K562 (cell line): ENCODE measurements around the gene ELOB. TPM values are rescaled to one million over a fixed set of nuclear protein-coding genes. Genes with fewer than 3 reads are reported as not detected.

Experiments
- BACH1 ChIP-seq: fragments of 200-800 bp; sonication (Bioruptor generic); IDR thresholded peaks from 2 replicates; pipeline ENCODE4 v1.6.1; 2016; ENCODE audit warnings: missing genetic modification characterization, missing compliant biosample characterization
- CC2D1A ChIP-seq: fragments of 450-650 bp; IDR thresholded peaks from 2 replicates; pipeline ENCODE4 v1.6.1; 2017; ENCODE audit warnings: mild to moderate bottlenecking
- CEBPB ChIP-seq: fragments of 450-650 bp; IDR thresholded peaks from 2 replicates; pipeline ENCODE4 v1.6.1; 2016; ENCODE audit warnings: missing genetic modification characterization, missing compliant biosample characterization
- DLX4 ChIP-seq: fragments of 250-450 bp; sonication (Bioruptor Pico); IDR thresholded peaks from 2 replicates; pipeline ENCODE4 v1.6.1; 2021; ENCODE audit warnings: mild to moderate bottlenecking
- EWSR1 ChIP-seq: fragments of 450-650 bp; IDR thresholded peaks from 2 replicates; pipeline ENCODE4 v1.6.1; 2018; ENCODE audit warnings: borderline replicate concordance, mild to moderate bottlenecking, low read depth, moderate library complexity; ENCODE audit not compliant: partially characterized antibody
- GABPB2 ChIP-seq: fragments of 250-450 bp; sonication (Bioruptor Pico); conservative IDR thresholded peaks from 2 replicates; pipeline ENCODE4 v1.5.1; 2021; ENCODE audit warnings: mild to moderate bottlenecking
- HES1 ChIP-seq: fragments of 450-650 bp; IDR thresholded peaks from 2 replicates; pipeline ENCODE4 v1.6.1; 2016; ENCODE audit warnings: low read depth, mild to moderate bottlenecking, moderate library complexity
- ILK ChIP-seq: fragments of 450-650 bp; IDR thresholded peaks from 2 replicates; pipeline ENCODE4 v1.6.1; 2016; ENCODE audit warnings: missing genetic modification characterization, low read depth, mild to moderate bottlenecking, missing compliant biosample characterization, moderate library complexity, borderline replicate concordance
- MAX ChIP-seq: sonication (generic); formaldehyde crosslinking; IDR thresholded peaks from 2 replicates; pipeline ENCODE4 v1.9.0; 2022; ENCODE audit warnings: mild to moderate bottlenecking, missing genetic modification reagents
- NFE2 ChIP-seq: IDR thresholded peaks from 2 replicates; pipeline ENCODE4 v1.6.1; 2014; ENCODE audit warnings: antibody characterized with exemption, low read depth
- NR2C1 ChIP-seq, 2 experiments: fragments of 450-650 bp; IDR thresholded peaks; 2 replicates each; pipeline ENCODE4 v1.6.1; 2017; ENCODE audit warnings: mild to moderate bottlenecking in 2 of 2, antibody characterized with exemption in 1 of 2, inconsistent platforms in 1 of 2, missing compliant biosample characterization in 1 of 2, missing genetic modification characterization in 1 of 2
- NR2C2 ChIP-seq, 2 experiments: fragments of 200-800 bp in 1 of 2; sonication (Bioruptor generic) in 1 of 2; sonication (generic) in 1 of 2; formaldehyde crosslinking in 1 of 2; IDR thresholded peaks; 2 replicates each; pipeline versions ENCODE4 v1.6.1 to v1.8.0; 2016 to 2022; ENCODE audit warnings: mild to moderate bottlenecking in 1 of 2, missing compliant biosample characterization in 1 of 2, missing genetic modification characterization in 1 of 2, missing genetic modification reagents in 1 of 2
- POLR2G ChIP-seq: fragments of 200-400 bp; formaldehyde crosslinking; IDR thresholded peaks from 2 replicates; pipeline ENCODE4 v1.6.1; 2017; ENCODE audit warnings: low read depth, mild to moderate bottlenecking, antibody characterized with exemption, low read length, moderate library complexity
- RREB1 ChIP-seq: fragments of 250-450 bp; sonication (Bioruptor Pico); IDR thresholded peaks from 2 replicates; pipeline ENCODE4 v1.4.0; 2020
- SREBF2 ChIP-seq: sonication (generic); formaldehyde crosslinking; IDR thresholded peaks from 2 replicates; pipeline ENCODE4 v1.4.0; 2020; ENCODE audit warnings: mild to moderate bottlenecking, missing genetic modification reagents
- TEAD4 ChIP-seq, 2 experiments: sonication (generic) in 1 of 2; formaldehyde crosslinking in 1 of 2; IDR thresholded peaks; 2 replicates each; pipeline versions ENCODE4 v1.6.1 to v1.8.0; 2012 to 2022; ENCODE audit warnings: borderline replicate concordance in 1 of 2, inconsistent platforms in 1 of 2, low read length in 1 of 2, mild to moderate bottlenecking in 1 of 2, missing genetic modification reagents in 1 of 2
- ZC3H11A ChIP-seq: IDR thresholded peaks from 2 replicates; pipeline ENCODE4 v1.6.1; 2012; ENCODE audit warnings: low read depth, low read length, improper control_type of control experiment
- ZC3H8 ChIP-seq: fragments of 450-650 bp; IDR thresholded peaks from 2 replicates; pipeline ENCODE4 v1.6.1; 2017
- ZNF655 ChIP-seq: fragments of 250-450 bp; sonication (Bioruptor Pico); IDR thresholded peaks from 2 replicates; pipeline ENCODE4 v1.5.0; 2021
- polyA plus RNA-seq, 8 experiments: library from polyadenylated mRNA; depleted of rRNA in 4 of 8; stranded (reverse) in 5 of 8; unstranded in 3 of 8; fragments of >200 nt; fragmentation: Nextera tagmentation in 2 of 8; fragmentation: Illumina TruSeq in 1 of 8; extraction: Ambion mirVana in 2 of 8; extraction: Trizol in 1 of 8; gene quantifications; 2 replicates each; pipeline versions ENCODE4 v1.2.1 to v1.2.3, GENCODE V29; 2011 to 2014; ENCODE audit warnings: inconsistent platforms in 1 of 8, missing spikeins in 1 of 8
- total RNA-seq, 7 experiments: library from RNA; depleted of rRNA in 6 of 7; stranded (reverse); fragments of >200 nt in 6 of 7; fragmentation: Illumina TruSeq in 2 of 7; extraction: Trizol in 2 of 7; gene quantifications; 2 replicates each; pipeline versions ENCODE4 v1.2.1 to v1.2.3, GENCODE V29; 2011 to 2021; ENCODE audit warnings: low replicate concordance in 1 of 7

The ELOB gene
- total and polyA plus RNA-seq, 9 of the 15 experiments (the other 6 are each of a cell fraction or from before 2014, with no cell fraction given), result 63.2 to 791 (median 237) TPM

GRCh38 chr16:2738615-2739014 lies 38.5 kb downstream of the ELOB start (continued):
- TF ChIP-seq RREB1 (CRISPR knock-in tag) (no peak), TEAD4 (IDR thresholded peaks at IDR 0.05; ENCODE audit: low read length) (no peak), TEAD4 (CRISPR knock-in tag; IDR thresholded peaks at IDR 0.05; ENCODE audit: borderline replicate concordance) (no peak), HES1 (no peak), CEBPB (no peak), ILK (no peak), NR2C2 (CRISPR knock-in tag; IDR thresholded peaks at IDR 0.05) (no peak), NR2C2 (tag; IDR thresholded peaks at IDR 0.05) (peak; percentile 35; the same call in 1 of the 2 replicates), ZC3H11A (no peak), NR2C1 (IDR thresholded peaks at IDR 0.05) (peak; percentile 45; the same call in 1 of the 2 replicates), NR2C1 (tag; IDR thresholded peaks at IDR 0.05) (no peak), ZNF655 (CRISPR knock-in tag) (no peak), MAX (0 out of 2 replicates have a peak, but pooled peaks have one; percentile 9), GABPB2 (CRISPR knock-in tag) (no peak), DLX4 (CRISPR knock-in tag) (no peak), CC2D1A (no peak), EWSR1 (no peak), NFE2 (no peak), SREBF2 (no peak), BACH1 (tag) (no peak), POLR2G (peak; percentile 26; the same call in 1 of the 2 replicates), ZC3H8 (no peak)
